SKM-1 (cell line): ENCODE measurements around the gene GRAP.
A peak's percentile ranks its signal among the peaks of the same experiment; 100 is the strongest.

Experiments used
- DNase-seq: peaks from one replicate; lab custom pipeline; 2025; ENCODE audit not compliant: unreplicated experiment; lab: John Stamatoyannopoulos, UW

The GRAP gene

DNA sequence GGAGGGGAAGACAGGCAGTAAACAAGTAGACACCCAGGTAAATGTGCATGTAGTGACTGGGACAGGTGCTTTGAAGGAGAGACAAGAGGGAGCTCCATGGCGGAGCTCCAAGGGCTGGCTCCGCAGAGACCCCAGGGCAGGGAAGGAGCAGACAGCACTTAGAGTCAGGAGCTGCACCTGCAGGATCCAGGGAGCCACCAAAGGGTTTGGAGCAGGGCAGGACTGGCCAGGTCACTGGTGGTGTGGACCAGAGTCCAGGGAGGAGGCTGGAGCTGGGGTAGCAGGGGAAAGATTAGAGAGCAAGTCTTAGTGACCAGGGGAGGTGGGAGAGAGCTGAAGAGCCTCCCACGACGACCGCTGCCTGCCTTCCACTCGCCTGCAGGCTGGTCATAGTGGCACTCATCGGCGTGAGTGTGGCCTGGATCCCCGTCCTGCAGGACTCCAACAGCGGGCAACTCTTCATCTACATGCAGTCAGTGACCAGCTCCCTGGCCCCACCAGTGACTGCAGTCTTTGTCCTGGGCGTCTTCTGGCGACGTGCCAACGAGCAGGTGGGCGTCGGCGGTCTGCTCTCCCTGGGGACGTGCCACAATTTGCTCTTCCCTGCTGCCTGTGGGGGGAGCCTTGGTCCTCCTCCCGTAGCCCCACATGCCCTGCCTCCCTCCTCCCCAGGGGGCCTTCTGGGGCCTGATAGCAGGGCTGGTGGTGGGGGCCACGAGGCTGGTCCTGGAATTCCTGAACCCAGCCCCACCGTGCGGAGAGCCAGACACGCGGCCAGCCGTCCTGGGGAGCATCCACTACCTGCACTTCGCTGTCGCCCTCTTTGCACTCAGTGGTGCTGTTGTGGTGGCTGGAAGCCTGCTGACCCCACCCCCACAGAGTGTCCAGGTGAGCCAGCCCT is 27.5 kb downstream of the GRAP start:
- no peak for DNase-seq

DNA sequence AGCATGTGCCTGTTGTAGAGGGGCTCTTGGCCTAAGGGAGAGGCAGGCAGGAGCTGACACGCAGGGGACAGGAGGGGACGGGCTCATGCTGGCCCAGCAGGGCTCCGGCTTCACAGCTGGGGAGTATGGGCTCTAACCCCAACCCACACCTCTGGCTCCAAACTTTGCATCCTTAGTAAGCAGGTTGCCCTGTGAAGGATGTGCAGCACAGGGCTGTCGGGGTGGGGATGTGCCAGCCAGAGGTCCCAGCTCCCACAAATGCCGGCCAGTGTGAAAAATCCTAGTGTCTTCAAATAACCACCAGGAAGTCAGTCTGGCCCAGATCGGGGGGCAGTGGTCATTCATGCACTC is 28.2 kb downstream of the GRAP start:
- no peak for DNase-seq

DNA sequence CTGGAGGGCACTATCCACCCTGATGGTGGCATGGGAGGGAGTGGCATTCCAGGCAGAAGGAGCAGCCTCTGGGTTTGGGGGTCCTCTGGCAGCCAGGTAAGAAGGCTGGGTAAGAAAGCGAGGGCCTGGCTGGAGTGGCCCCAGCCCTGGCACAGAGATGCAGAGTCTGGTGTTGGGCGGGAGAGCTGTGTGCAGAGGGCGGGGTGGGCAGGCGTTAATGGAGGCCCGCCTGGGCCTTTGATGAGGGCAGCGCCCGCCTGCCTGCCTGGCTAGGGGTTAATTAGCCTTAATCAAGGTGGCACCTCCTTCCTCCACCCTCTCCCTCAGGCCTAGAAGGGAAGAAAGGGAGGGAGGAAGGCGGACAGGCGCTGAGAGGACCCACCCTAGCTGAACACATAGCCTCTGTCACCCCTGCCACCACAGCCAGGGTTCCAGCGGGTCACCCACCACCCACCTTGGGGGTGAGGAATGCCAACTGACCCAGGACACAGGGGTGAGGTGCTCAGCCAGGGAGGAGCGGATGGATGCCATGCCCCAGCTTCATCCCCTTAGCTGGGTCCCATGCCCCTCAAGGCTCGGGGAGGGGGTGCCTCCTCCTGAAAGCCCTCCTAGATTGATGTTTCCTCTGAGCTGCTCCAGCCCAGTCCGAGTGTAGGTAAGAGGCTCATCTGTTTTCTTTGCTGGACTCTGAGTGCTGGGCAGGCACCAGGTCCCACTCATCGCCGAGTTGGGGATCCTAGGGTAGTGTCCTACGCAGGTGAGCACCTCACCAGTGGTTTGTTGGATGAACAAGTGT is 28.8 kb downstream of the GRAP start:
- no peak for DNase-seq

DNA sequence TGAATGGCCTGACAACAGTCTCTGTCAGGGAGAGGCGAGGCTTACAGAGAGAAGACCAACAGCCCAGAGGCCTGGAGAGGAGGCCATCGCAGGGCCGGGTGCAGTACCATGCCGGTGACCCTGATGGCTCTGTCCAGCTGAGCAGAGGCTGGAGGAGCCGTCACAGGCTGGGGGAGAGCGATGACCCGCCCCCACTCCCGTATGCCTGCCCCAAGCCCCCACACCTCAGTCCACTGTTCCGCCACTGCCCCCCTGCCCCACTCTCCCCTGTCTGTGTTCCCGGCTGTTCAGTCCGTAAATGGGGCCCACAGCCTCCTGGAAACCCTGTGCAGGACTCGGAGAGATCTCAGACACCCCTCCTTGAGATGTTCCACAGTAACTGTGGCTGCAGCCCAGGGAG is 29.4 kb downstream of the GRAP start:
- DNase-seq, result no peak

DNA sequence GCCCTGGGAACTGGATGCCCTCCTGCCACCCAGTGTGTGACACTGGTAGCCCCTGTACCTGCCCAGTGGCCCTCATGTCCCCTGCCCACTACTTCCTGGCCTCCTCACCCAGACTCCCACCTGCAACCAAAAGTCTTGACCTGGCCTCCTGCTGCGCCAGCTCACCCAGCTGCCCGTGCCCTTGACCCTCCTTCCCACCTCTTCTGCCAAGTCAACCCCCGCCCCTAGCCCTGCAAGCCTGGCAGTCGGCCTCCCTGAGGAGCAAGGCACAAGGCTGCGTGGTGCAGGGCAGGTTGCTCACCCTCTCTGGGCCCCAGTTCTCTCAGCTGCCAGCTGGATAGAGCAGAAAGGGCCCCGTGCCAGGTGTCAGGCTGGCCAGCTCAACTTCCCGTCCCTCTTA is 29.9 kb downstream of the GRAP start:
- no peak for DNase-seq

DNA sequence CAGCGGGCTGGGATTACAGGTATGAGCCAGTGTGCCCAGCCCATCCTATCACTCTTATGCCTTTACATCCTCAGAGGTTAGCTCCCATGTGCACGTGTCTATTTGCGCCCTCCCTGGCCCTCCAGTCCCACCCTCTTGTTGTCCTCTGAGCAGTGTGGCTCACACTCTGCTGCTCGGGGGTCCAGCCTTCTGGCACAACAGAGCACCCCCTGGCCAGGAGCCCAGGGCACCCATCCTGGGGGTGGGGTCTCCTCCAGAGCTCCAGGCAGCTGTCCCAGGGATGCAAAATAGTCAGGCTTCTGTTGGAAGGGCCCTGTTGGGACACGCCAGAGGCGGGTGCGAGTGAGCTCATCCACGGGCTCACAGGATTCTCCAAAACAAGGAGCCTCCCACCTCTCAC is 30.5 kb downstream of the GRAP start:
- no peak for DNase-seq

DNA sequence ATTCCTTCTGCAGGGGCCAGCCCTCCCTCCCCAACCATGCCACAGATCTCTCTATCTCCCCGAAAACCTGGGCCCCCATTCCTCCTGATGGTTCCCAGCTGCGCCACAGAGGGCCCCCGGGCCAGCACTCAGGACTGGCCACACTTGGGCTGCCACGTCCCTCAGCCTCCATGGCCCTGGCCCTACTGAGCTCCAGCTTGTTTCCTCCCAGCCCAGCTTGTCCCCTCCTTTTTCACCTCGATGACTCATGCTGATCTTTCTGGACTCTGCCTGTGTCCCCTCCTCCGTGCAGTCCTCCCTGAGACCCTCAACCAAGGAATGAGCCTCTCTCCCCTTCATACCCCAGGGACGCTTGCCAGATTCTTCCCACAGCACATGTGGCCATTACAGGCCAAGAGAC is 31.3 kb downstream of the GRAP start:
- DNase-seq, result no peak

DNA sequence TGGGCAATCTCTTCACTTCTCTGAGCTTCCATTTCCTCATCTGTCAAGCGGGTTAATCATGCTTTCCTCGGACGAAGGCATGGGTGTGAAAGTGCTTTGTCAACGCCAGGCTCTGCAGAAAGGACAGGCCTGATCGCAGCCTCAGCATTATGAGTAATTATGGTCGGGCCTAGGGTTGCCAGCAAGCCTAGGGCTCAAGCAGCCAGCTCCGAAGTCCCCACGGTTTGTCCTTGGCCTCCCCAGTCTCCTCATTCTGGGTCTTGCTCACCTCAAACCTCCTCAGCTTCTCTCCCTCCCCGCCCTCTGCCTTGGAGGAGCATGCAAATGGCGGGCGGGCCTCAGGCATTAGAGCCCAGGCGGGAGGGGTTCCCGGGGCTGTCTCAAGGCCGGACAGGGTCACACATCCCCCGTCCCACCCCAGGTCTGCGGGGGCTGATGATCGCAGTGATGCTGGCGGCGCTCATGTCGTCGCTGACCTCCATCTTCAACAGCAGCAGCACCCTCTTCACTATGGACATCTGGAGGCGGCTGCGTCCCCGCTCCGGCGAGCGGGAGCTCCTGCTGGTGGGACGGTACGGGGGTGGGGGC is 32.0 kb downstream of the GRAP start:
- no peak for DNase-seq

DNA sequence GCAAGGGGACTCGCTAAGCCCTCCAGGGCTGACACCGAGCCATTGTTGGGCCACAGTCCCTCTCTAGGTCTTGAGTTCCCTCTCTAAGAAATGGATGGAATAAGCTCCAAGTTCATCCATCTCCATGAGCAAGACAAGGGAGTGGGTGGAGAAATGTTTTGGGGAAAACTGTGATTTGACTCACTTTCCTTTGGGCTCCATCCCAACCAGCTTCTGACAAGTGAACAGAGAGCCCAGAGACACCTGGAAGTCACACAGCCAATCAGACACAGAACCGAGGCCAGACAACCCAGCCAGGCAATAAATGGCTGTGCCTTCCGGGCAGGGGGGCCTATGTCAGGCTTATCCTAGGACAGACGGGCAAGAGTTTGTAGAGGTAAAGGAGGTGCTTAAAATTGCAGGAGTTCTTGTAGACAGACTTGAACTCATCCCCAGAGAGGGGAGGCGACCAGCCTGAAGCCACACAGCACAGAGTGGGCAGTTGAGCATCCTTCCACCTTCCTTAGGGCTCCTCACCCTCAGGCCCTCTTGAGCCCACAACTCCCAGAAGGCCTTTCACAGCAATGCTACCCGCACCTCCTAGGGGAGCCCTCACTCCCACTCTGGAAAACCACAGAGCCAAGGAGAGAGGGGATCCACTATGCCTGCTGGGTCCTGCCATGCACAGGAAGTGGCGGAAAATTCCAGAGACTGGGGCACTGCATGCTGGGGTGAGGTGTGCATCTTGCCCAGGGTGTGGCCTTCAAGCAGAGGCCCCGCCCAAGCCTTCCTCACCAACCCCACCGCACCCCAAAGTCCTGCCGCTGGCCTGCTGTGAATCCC is 32.7 kb downstream of the GRAP start:
- no peak for DNase-seq

DNA sequence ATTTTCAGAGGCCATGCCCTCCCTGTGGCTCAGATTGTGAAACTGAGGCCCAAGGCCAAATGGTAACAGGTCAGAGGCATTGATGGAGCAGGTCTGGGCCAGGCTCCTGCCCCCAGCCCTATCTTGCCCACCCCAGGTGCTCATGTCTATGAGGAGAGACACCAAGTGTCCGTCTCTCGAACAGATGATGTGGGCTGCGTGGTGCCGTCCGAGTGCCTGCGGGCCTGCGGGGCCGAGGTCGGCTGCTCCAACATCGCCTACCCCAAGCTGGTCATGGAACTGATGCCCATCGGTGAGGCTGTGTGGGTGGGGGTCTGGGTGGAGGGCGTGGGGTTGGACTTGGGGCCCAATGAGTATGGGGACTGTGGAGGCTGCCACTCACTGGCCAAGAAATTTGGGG is 33.5 kb downstream of the GRAP start:
- DNase-seq, result no peak

DNA sequence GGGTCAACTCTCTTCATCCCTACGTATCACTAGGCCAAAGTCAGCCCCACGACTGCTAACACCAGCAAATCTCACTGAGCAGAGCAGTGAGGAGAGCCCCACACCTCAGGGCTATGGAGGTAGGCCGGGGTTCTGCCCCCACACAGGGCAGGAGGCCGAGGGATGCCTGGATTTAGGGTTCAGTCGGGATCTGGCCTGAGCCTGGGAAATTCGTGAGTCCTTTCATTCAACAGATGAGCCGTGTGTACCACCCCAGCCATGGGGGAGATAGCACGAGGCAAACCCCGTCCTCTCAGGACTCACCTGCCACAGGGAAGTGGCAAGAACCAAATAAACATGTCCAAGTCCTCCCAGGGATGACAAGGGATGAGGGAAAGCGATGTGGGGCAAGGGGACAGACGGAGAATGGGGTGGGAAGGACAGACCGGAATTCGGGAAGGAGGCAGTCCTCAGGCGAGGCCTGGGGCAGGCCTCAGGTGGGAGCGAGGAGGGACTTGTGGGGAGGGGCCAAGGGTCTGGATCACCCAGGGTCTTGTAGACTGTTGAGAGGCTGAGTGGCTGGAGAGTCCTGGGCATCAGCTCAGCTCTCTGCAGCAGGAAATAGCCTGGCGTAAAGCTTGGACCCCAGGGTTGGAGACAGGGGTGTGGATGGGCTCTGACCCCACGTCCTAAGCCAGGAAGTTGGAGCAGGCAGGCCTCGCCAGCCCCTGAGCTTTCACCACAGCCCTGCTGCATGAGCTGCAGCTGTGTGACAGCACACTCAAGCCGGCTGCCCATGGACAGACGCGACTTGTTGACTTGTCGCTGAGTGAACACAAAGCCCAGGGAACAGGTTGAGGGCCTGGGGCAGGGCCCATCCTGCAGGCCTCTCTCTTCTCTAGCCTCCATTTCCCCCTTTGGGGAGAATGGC is 34.3 kb downstream of the GRAP start:
- no peak for DNase-seq

DNA sequence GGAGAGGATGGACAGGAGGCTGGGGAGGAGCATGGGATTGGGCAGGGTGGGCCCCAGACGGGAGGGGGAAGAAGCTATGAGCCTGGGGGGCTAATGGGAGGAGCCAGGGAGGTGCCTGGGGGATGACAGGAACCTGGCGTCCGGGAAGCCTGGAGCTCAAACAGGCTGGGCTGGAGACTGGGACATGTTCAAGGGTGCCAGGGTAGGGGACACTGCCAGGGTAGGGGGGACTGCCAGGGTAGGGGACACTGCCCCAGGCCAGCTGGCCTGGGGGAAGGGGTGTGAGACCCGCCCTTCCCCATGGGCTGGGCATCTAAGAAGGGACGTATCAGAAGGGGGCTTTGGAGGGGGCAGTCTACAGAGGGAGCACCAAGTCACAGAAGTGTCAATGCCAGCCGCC is 35.2 kb downstream of the GRAP start:
- no peak for DNase-seq

DNA sequence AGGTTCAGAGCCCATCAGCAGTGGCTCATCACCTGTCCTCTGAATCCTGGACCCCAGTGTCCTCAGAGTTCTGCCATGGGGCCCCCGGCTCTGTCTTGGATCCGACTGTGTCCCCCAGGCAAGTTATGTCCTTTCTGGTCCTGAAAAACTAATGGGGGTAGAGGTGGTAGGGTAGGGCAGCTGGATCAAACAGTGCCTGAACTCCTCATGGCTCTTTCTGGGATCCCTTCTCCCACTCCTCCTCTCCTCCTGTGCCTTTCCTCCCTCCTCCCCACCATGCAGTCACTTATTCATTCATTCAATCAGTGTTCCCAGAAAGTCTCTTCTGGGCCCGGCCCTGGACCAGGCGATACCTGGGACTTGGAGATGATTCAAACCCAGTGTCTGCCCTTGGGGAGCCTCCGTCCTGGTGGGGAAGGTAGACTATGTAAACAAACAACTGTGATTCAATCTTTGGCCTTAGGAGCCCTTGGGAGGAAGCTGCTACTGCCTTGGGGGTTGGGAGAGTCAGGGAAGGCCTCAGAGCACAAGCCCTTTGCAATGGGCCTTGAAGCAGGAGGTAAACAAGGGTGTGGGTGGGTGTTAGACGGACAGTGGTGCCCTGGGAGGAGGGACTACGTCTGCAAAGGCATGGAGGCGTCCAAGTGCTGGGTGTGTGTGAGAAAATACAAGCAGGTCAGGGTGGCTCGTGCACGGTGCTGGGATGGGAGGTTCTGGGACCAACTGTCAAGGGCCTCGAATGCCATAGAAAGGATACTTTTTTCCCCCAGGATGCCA is 35.8 kb downstream of the GRAP start:
- DNase-seq, result no peak

DNA sequence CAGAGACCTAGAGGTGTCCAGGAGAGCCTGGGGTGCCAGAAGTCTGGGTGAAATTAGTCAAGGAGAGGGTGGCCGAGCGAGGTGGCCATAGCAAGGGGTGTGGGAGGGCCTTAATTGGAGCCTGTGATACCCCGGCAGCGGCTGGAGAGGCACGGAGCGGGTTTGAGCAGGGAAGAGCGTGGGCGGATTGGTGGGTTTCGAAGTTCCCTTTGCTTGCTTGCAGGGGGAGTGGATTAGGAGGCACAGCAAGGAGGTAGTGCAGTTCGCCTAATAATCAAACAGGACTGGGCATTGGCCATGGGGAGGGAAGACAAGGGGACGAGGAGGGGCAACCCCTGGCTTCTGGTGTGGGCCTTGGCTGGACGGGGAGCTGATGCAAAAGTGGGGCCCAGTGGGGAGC is 36.8 kb downstream of the GRAP start:
- DNase-seq, result no peak

DNA sequence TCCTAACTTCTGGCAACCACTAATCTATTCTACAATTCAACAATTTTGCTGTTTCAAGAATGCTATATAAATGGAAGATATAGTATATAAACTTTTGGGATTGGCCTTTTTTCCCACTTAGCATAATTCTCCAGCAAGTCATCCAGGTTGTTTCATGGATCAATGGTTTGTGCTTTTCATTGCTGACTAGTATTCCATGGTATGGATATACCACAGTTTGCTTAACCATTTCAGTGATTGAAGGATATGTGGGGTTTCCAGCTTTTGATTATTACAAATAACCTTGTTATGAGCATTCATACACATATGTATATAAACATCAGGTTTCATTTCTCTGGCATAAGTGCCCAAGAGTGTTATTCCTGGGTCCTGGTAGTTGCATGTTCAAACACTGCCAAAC is 40.1 kb downstream of the GRAP start:
- no peak for DNase-seq

DNA sequence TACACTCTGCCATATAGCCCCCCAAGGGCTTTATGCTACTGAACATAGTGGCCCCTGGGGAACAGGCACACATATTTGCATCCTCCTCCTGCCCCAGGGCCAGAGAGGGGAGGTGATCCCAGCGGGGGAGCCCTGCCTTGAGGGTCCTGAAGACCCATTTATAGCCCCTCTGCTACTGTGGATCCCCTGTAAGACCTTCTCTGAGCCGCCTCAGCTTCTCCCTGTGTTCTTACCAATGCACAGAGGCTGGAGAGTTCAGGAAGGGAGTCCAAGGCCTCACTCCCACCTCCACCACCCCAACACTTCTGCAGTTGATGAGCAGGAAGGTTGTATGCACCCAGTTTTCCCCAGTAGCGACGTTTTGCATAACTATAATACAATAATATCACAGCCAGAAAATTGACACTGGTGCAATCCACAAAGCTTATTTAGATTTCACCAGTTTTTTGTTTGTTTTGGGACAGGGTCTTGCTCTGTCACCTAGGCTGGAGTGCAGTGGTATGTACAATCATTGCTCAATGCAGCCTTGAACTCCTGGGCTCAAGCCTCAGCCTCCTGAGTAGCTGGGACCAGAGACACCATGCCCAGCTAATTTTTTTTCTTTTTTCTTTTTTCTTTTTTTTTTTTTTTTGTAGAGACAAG is 40.8 kb downstream of the GRAP start:
- DNase-seq, result no peak

DNA sequence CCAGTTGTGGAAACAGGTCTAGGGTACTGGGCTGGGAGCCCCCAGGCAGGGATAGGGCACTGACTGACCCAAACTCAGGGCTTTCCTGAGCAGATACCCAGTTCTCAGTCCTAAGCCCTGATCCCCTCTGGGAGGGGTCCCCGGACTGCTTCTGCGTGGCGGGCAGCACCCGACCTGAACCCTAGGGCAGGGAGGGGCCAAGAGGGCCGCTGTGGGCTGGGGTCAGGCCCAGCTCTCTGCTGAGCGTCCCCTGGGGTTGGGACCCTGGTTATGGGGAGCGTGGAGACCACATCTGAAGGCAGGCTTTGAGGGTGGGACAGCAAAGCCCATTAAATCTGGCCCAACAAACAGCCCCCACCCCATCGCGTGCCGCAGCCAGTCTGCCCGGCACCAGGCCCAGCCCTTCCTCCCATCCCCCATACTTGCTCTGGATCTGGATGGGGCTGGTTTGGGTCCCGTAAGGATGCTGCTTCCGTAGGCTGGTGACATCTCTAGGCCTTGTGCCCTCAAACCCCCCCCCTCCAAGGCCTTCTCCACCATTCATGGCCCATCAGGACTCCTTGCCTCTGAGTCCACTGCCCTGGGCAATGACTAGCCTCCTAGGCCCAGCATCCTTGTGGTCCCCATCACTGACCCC is 41.5 kb downstream of the GRAP start:
- DNase-seq, result no peak

DNA sequence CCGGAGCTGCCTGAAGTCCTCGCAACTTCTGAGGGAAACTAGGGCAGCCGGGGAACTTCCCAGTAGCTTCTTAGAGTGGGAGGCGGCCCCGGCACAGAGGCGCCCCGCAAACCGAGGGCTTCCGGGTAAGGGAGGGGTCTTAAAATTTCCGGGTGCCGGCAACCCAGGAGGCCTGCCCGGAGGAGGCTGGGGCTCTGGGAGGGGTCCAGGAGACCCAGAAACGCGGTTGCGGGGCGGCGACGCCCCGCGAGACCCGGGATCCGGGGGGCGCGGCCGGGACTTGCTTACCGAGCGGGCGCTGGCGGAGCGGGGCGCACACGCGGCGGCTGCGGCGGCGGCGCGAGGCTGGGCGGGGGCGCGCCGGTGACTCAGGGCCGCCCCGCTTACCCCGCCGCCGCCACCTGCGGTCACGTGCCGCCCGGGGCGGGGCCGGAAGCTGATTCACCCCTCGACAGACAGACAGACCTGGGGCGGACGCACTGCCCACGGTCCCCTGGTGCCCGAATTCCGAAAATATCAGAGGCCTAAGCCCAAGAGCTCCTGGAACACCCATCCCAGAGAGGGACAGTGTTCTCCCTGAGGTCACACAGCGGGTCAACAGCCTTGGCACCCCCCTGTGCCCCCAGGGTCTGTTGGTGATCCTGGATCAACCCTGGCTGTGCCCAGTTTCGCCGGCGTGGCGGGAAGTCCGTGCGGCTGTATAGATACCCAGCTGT is 42.2 kb downstream of the GRAP start, which contains the start of gene FAM83G:
FAM83G (minus strand) TSS at position 344 of the 716 bp plus-strand sequence. CDS start 723 bp downstream, outside the sequence.
- peak; percentile 3 for DNase-seq
